ENCODE measurements around the gene LRP1B.

LRP1B gene

GRCh38 chr2:140873915-140874531 lies 1256.8 kb downstream of the LRP1B start:
- no peak for ATAC-seq
- TF ChIP-seq TCF4 (CRISPR knock-in tag; IDR thresholded peaks at IDR 0.05; ENCODE audit: borderline replicate concordance), result no peak
- TF ChIP-seq TSHZ2 (CRISPR knock-in tag; IDR thresholded peaks at IDR 0.05), result no peak
- TF ChIP-seq ZNF70 (CRISPR knock-in tag; IDR thresholded peaks at IDR 0.05), result no peak
- no peak for TF ChIP-seq RARB (CRISPR knock-in tag; IDR thresholded peaks at IDR 0.05)
- TF ChIP-seq ZC3H10 (CRISPR knock-in tag; IDR thresholded peaks at IDR 0.05), result no peak
- TF ChIP-seq GLIS3 (CRISPR knock-in tag; IDR thresholded peaks at IDR 0.05), result no peak
- no peak for TF ChIP-seq ZFP3 (CRISPR knock-in tag; IDR thresholded peaks at IDR 0.05)
- no peak for TF ChIP-seq OSR1 (CRISPR knock-in tag; IDR thresholded peaks at IDR 0.05)
- TF ChIP-seq CSDC2 (CRISPR knock-in tag; IDR thresholded peaks at IDR 0.05), result no peak
- no peak for TF ChIP-seq CREB5 (CRISPR knock-in tag; IDR thresholded peaks at IDR 0.05; ENCODE audit: low read depth)
- TF ChIP-seq CSRNP3 (CRISPR knock-in tag; IDR thresholded peaks at IDR 0.05), result no peak
- no peak for TF ChIP-seq ESRRG (CRISPR knock-in tag; IDR thresholded peaks at IDR 0.05)
- TF ChIP-seq TOX (CRISPR knock-in tag; IDR thresholded peaks at IDR 0.05; ENCODE audit: borderline replicate concordance), result no peak
- TF ChIP-seq ZNF8 (CRISPR knock-in tag; IDR thresholded peaks at IDR 0.05), result no peak
- no peak for TF ChIP-seq SNAI2 (CRISPR knock-in tag; IDR thresholded peaks at IDR 0.05)
- TF ChIP-seq ISL1 (CRISPR knock-in tag; IDR thresholded peaks at IDR 0.05), result no peak

GRCh38 chr2:140869925-140870324 lies 1260.9 kb downstream of the LRP1B start:
- no peak for ATAC-seq
- no peak for TF ChIP-seq CSRNP3 (CRISPR knock-in tag; IDR thresholded peaks at IDR 0.05)
- TF ChIP-seq ISL1 (CRISPR knock-in tag; IDR thresholded peaks at IDR 0.05), result no peak

- no peak for TF ChIP-seq ZFP3 (CRISPR knock-in tag; IDR thresholded peaks at IDR 0.05)
- TF ChIP-seq CREB5 (CRISPR knock-in tag; IDR thresholded peaks at IDR 0.05; ENCODE audit: low read depth), result no peak
- no peak for TF ChIP-seq POU6F1 (CRISPR knock-in tag; IDR thresholded peaks at IDR 0.05; ENCODE audit: borderline replicate concordance, low read depth)
- no peak for TF ChIP-seq GLIS3 (CRISPR knock-in tag; IDR thresholded peaks at IDR 0.05)
- TF ChIP-seq ISL1 (CRISPR knock-in tag; IDR thresholded peaks at IDR 0.05), result no peak
- TF ChIP-seq ZNF565 (CRISPR knock-in tag; conservative IDR thresholded peaks at IDR 0.05; ENCODE audit: low read depth), result no peak
- no peak for TF ChIP-seq ZFP30 (CRISPR knock-in tag; IDR thresholded peaks at IDR 0.05)
- TF ChIP-seq SNAI2 (CRISPR knock-in tag; IDR thresholded peaks at IDR 0.05), result no peak
- TF ChIP-seq ZNF8 (CRISPR knock-in tag; IDR thresholded peaks at IDR 0.05), result no peak
- TF ChIP-seq CSRNP3 (CRISPR knock-in tag; IDR thresholded peaks at IDR 0.05), result no peak
- no peak for TF ChIP-seq TOX (CRISPR knock-in tag; IDR thresholded peaks at IDR 0.05; ENCODE audit: borderline replicate concordance)
- TF ChIP-seq ZC3H10 (CRISPR knock-in tag; IDR thresholded peaks at IDR 0.05), result no peak
- no peak for TF ChIP-seq ZNF70 (CRISPR knock-in tag; IDR thresholded peaks at IDR 0.05)
- no peak for TF ChIP-seq CSDC2 (CRISPR knock-in tag; IDR thresholded peaks at IDR 0.05)
- TF ChIP-seq BACH2 (CRISPR knock-in tag; IDR thresholded peaks at IDR 0.05; ENCODE audit: borderline replicate concordance), result no peak
- no peak for ATAC-seq
Observed at GRCh38 chr2:140869107-140869506, 1261.7 kb downstream of the LRP1B start.

Data from SK-N-SH treated with all-trans-retinoic acid at 6 μM for 48 hours (cell line).